Measurements from ENCODE around the gene MTFP1. TPM values are rescaled to one million over a fixed set of nuclear protein-coding genes. Genes with fewer than 3 reads are reported as not detected.

MTFP1 gene
- total RNA-seq, 6 experiments from 2014 or later = 4.2 to 30.1 (median 9.1) TPM

DNA sequence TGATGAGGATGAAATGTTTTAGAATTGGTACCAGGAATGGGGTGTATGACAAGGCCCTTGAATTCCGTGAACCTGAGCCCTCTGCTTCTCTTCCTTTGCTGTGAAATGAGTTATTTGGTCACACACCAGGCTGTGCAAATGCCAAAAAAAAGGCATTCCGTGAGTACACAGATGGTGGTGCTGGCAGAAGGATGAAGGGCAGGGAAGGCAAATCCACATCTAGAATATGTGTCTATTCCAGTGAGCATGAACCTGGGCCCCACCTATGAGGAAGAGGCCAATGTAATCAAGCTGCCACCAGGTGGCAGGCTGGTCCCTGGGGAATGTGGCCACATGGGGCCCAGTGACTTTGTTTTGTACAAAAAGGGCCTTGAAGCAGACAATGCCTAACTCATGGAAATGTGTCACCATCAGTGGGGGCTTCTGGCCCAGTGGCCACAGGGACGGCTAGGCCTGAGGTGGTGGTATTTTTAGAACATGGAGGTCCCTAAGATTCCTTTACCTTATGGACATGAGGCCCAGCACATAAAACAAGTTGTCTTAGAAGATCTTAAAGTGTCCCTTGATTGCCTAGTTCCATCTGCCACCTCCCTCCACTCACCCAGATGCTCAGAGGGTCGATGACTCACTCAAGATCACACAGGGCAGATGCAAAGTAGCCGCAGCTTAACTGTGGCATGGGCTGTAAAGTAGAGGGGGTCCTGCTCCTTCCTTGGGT lies 34.4 kb upstream of the MTFP1 start:
- ATAC-seq = peak; percentile 64 to 73 (median 68)
- DNase-seq = peak; percentile 78 to 83 (median 82)
- intact Hi-C loops (cut with DNase I) = loop anchor here (2.0 to 10.0 kb wide), 3 partner anchors 36 to 999 kb away; partner anchors contain the start of gene SEC14L3 (in 1 of the 2)
- H3K4me1 ChIP-seq = peaks cover 0 to 34% (median 15%) of the 10 kb centered on the region in 4 donors
- H3K27ac ChIP-seq = peak overlapping the region in 2 of 3 donors; percentile 95 to 96
- H3K27me3 ChIP-seq = no peaks in the 10 kb centered on the region
- H3K9me3 ChIP-seq = no peaks in the 10 kb centered on the region
- WGBS (ENCODE audit: insufficient coverage, low coverage, low lambda C conversion rate, missing lambda C conversion rate) = 29% methylated on average over 3 of the region's 5 CpGs
- TF ChIP-seq POLR2A (IDR thresholded peaks at IDR 0.05) (no peak), CTCF (IDR thresholded peaks at IDR 0.05) (peak; percentile 91 to 96 (median 92))
- H3K36me3 ChIP-seq = no peaks in the 10 kb centered on the region
- H3K4me3 ChIP-seq = no peak overlapping the region

- ATAC-seq (peak; percentile 22 to 84 (median 71)), DNase-seq (peak; percentile 42 to 93 (median 93))
- intact Hi-C loops (cut with DNase I) = loop anchor here (5.0 to 10.0 kb wide), 2 partner anchors 82 to 1000 kb away; partner anchors contain the start of gene SEC14L3 (in 1 of the 2)
Measured at GRCh38 chr22:30392661-30393321, 32.8 kb upstream of the MTFP1 start.

DNA sequence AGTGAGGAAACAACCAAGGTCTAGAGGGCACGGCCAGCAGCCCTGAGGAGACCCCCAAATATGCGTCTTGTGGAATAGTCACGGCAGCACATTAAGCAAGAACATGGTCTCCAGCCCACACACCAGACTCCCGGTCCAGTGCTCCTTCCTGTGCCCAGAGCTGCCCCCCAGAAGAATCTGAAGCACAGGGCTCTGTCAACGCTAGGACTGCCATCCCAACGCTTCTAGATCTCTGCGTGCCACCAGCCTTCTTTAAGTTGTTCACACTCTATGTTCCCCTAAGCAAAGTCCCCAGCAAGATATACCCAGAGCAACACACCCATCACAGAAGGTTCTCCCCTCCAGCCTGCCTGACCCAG lies 32.3 kb upstream of the MTFP1 start:
- TF ChIP-seq POLR2A (IDR thresholded peaks at IDR 0.05) (no peak), CTCF (IDR thresholded peaks at IDR 0.05) (no peak)
- H3K36me3 ChIP-seq = no peaks in the 10 kb centered on the region
- peak overlapping the region in 2 of 3 donors; percentile 95 to 96 for H3K27ac ChIP-seq
- H3K9me3 ChIP-seq = no peaks in the 10 kb centered on the region
- no peak overlapping the region for H3K4me3 ChIP-seq
- intact Hi-C loops (cut with DNase I) = loop anchor here (5.0 to 10.0 kb wide), 2 partner anchors 82 to 1001 kb away; partner anchors contain the start of gene SEC14L3 (in 1 of the 2)
- peak in 1 of 4 donors; percentile 0 for ATAC-seq
- DNase-seq = no peak
- WGBS (ENCODE audit: insufficient coverage, low coverage, low lambda C conversion rate, missing lambda C conversion rate) = 38% methylated on average over 3 of the region's 7 CpGs
- peaks cover 0 to 33% (median 16%) of the 10 kb centered on the region in 4 donors for H3K4me1 ChIP-seq
- H3K27me3 ChIP-seq = no peaks in the 10 kb centered on the region

More at GRCh38 chr22:30392661-30393321, 32.8 kb upstream of the MTFP1 start:
- 22% methylated on average over 6 of the region's 9 CpGs for WGBS (ENCODE audit: insufficient coverage, low coverage, low lambda C conversion rate, missing lambda C conversion rate)
- Histone ChIP-seq H3K4me1 (peaks cover 0 to 33% (median 16%) of the 10 kb centered on the region in 4 donors), H3K36me3 (no peaks in the 10 kb centered on the region), H3K27ac (peak overlapping the region in 2 of 3 donors; percentile 95 to 96), H3K27me3 (no peaks in the 10 kb centered on the region), H3K4me3 (peak overlapping the region in 1 of 3 donors; percentile 4), H3K9me3 (no peaks in the 10 kb centered on the region)
- peak; percentile 13 for TF ChIP-seq POLR2A (IDR thresholded peaks at IDR 0.05)
- no peak for TF ChIP-seq CTCF (IDR thresholded peaks at IDR 0.05)

- intact Hi-C loops (cut with DNase I) = loop anchor here (5.0 to 10.0 kb wide), 2 partner anchors 81 to 1002 kb away; partner anchors contain the start of gene SEC14L3 (in 1 of the 2)
- WGBS (ENCODE audit: insufficient coverage, low coverage, low lambda C conversion rate, missing lambda C conversion rate) = 60% methylated on average over 3 of the region's 3 CpGs
- DNase-seq = no peak
- TF ChIP-seq CTCF (IDR thresholded peaks at IDR 0.05) (no peak), POLR2A (IDR thresholded peaks at IDR 0.05) (no peak)
- Histone ChIP-seq H3K36me3 (no peaks in the 10 kb centered on the region), H3K27ac (peak overlapping the region in 2 of 3 donors; percentile 95 to 96), H3K4me1 (peaks cover 0 to 33% (median 16%) of the 10 kb centered on the region in 4 donors), H3K27me3 (no peaks in the 10 kb centered on the region), H3K4me3 (no peak overlapping the region), H3K9me3 (no peaks in the 10 kb centered on the region)
- no peak for ATAC-seq
Measured at GRCh38 chr22:30393885-30394284, 31.7 kb upstream of the MTFP1 start.
